Measurements from ENCODE around the gene MED13L. TPM values are rescaled to one million over a fixed set of nuclear protein-coding genes. Genes with fewer than 3 reads are reported as not detected.

MED13L gene
- total RNA-seq, 3 donors from 2014 or later = 45.6 to 49.7 (median 47.5) TPM

GRCh38 chr12:116194935-116195431, 82.5 kb downstream of the MED13L start:
- peaks cover 62% of the 10 kb centered on the region for H3K4me1 Mint-ChIP-seq (ENCODE audit: low read depth)
- no peaks in the 10 kb centered on the region for H3K27me3 Mint-ChIP-seq (ENCODE audit: low read depth)

DNA sequence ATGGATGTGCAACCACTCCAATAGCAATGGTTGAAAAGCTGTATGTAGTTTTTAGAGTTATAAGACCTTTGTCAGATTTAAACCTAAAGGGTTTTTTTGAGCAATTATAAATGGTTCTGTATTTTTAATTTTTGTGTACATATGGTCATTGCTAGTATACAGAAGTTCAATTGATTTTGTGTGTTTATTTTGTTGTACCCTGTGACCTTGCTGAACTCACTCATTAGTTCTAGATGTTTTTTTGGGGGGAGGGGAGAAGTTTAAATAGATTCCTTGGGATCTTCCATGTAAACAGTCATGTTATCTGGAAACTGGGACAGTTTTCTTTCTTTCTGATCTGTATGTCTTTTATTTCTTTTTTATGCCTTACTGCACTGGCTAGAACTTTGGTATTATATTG, 87.8 kb downstream of the MED13L start:
- no peaks in the 10 kb centered on the region for H3K27me3 Mint-ChIP-seq (ENCODE audit: low read depth)
- H3K4me3 Mint-ChIP-seq = no peak overlapping the region
- H3K36me3 Mint-ChIP-seq (ENCODE audit: insufficient read depth) = no peaks in the 10 kb centered on the region
- no peaks in the 10 kb centered on the region for H3K9me3 Mint-ChIP-seq
- no peak for ATAC-seq
- no peak for DNase-seq
- peaks cover 68% of the 10 kb centered on the region for H3K4me1 Mint-ChIP-seq (ENCODE audit: low read depth)

More at GRCh38 chr12:116194935-116195431, 82.5 kb downstream of the MED13L start:
- ATAC-seq (peak; percentile 92 to 94), DNase-seq (peak; percentile 51)
- no peaks in the 10 kb centered on the region for H3K9me3 Mint-ChIP-seq
- H3K4me3 Mint-ChIP-seq = peak overlapping the region; percentile 1
- peaks cover 3% of the 10 kb centered on the region for H3K36me3 Mint-ChIP-seq (ENCODE audit: insufficient read depth)

- Mint-ChIP-seq H3K27me3 (ENCODE audit: low read depth) (no peaks in the 10 kb centered on the region), H3K9me3 (no peaks in the 10 kb centered on the region), H3K4me3 (no peak overlapping the region), H3K36me3 (ENCODE audit: insufficient read depth) (no peaks in the 10 kb centered on the region), H3K4me1 (ENCODE audit: low read depth) (peaks cover 69% of the 10 kb centered on the region)
- peak; percentile 37 to 38 for ATAC-seq
- no peak for DNase-seq
Measured at GRCh38 chr12:116188581-116188980, 88.9 kb downstream of the MED13L start.

- no peak for DNase-seq
- Mint-ChIP-seq H3K9me3 (no peaks in the 10 kb centered on the region), H3K4me3 (no peak overlapping the region), H3K27me3 (ENCODE audit: low read depth) (no peaks in the 10 kb centered on the region), H3K4me1 (ENCODE audit: low read depth) (peaks cover 74% of the 10 kb centered on the region), H3K36me3 (ENCODE audit: insufficient read depth) (no peaks in the 10 kb centered on the region)
- ATAC-seq = no peak
Measured at GRCh38 chr12:116187151-116187511, 90.4 kb downstream of the MED13L start.

GRCh38 chr12:116186482-116187150, 90.9 kb downstream of the MED13L start:
- Mint-ChIP-seq H3K4me3 (no peak overlapping the region), H3K27me3 (ENCODE audit: low read depth) (no peaks in the 10 kb centered on the region), H3K4me1 (ENCODE audit: low read depth) (peaks cover 76% of the 10 kb centered on the region), H3K36me3 (ENCODE audit: insufficient read depth) (no peaks in the 10 kb centered on the region), H3K9me3 (no peaks in the 10 kb centered on the region)
- DNase-seq (no peak), ATAC-seq (no peak)

- ATAC-seq = no peak
- no peak for DNase-seq
- H3K4me3 Mint-ChIP-seq = no peak overlapping the region
- H3K27me3 Mint-ChIP-seq (ENCODE audit: low read depth) = no peaks in the 10 kb centered on the region
- peaks cover 82% of the 10 kb centered on the region for H3K4me1 Mint-ChIP-seq (ENCODE audit: low read depth)
- no peaks in the 10 kb centered on the region for H3K36me3 Mint-ChIP-seq (ENCODE audit: insufficient read depth)
- H3K9me3 Mint-ChIP-seq = no peaks in the 10 kb centered on the region
Measured at GRCh38 chr12:116184763-116185162, 92.7 kb downstream of the MED13L start.

DNA sequence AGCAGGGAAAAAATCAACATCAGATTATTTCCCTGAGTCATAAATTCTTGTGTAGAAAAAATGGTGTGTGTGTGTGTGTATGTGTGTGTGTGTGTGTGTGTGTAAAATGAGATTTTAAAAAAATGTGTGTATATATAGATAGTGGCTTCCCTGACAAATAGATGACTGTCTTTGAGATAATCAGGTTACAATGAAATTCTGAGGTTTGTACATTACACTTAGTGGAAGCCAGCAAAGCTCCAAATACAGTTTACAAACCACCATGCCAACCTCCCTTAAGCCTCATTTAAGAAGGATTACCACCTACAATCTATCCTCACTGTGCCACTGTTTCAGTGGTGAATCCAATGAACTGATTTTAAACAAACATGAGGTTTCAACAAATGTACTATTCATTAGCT, 93.8 kb downstream of the MED13L start:
- no peaks in the 10 kb centered on the region for H3K9me3 Mint-ChIP-seq
- no peak for ATAC-seq

DNA sequence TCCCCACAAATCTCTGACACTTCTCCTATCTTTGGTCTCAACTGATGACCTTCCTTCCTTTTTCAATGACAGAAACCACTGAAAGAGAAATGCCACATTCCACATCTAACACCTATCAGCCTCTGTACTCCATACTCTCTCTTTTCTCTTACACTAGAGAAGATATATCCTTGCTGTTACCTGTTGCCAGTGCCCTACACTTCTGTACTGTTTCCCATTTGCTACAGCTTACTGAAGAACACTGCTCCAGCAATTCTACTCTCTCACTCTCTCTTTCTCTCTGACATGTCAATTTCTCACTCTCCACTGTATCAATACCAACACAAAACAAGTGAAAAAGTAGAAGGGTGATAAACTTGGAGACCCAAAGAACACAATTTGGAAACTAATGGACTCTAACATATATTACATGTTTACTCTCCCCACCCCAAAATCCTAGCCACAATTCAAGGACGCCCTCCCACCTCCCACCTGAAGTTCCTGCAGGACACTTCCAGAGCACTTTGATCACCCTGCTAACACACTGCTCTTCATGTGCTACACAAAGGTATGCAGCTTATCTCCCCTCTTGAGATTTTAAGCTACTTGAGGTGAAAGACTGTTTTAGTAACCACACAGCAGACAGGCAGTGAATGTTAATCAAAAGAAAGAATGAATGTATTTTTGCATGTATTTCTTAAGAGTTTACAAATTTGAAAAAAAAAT, 95.0 kb downstream of the MED13L start:
- H3K36me3 Mint-ChIP-seq (ENCODE audit: insufficient read depth) = no peaks in the 10 kb centered on the region
- H3K4me1 Mint-ChIP-seq (ENCODE audit: low read depth) = peaks cover 69% of the 10 kb centered on the region
- H3K4me3 Mint-ChIP-seq = no peak overlapping the region
- H3K27me3 Mint-ChIP-seq (ENCODE audit: low read depth) = no peaks in the 10 kb centered on the region
- peak in 1 of 2 donors; percentile 37 for ATAC-seq
- no peaks in the 10 kb centered on the region for H3K9me3 Mint-ChIP-seq
- DNase-seq = no peak

More for the DNA sequence above, 93.8 kb downstream of the MED13L start:
- no peaks in the 10 kb centered on the region for H3K36me3 Mint-ChIP-seq (ENCODE audit: insufficient read depth)
- DNase-seq = no peak
- no peak overlapping the region for H3K4me3 Mint-ChIP-seq
- no peaks in the 10 kb centered on the region for H3K27me3 Mint-ChIP-seq (ENCODE audit: low read depth)
- H3K4me1 Mint-ChIP-seq (ENCODE audit: low read depth) = peaks cover 76% of the 10 kb centered on the region

DNA sequence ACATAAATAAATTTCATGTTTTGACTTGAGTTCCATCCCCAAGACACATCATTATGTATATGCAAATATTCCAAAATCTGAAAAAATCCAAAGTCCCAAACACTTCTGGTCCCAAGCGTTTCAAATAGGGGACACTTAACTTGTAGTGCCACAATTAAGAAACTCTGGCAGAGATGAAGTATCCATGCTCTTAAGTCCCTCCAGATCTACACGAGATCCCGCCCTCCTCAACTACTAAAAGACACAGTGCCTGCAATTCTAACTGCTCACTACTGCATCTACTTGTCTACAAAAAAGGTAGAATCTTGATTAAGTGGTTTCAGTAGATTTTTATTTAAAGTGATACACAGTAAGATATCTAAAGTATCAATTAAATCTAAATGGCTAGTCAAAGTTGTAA, 97.0 kb downstream of the MED13L start:
- no peak for ATAC-seq
- no peaks in the 10 kb centered on the region for H3K27me3 Mint-ChIP-seq (ENCODE audit: low read depth)
- H3K36me3 Mint-ChIP-seq (ENCODE audit: insufficient read depth) = no peaks in the 10 kb centered on the region
- H3K9me3 Mint-ChIP-seq = no peaks in the 10 kb centered on the region
- no peak overlapping the region for H3K4me3 Mint-ChIP-seq
- DNase-seq = no peak
- peaks cover 66% of the 10 kb centered on the region for H3K4me1 Mint-ChIP-seq (ENCODE audit: low read depth)

GRCh38 chr12:116179384-116179783, 98.1 kb downstream of the MED13L start:
- H3K36me3 Mint-ChIP-seq (ENCODE audit: insufficient read depth) = no peaks in the 10 kb centered on the region
- peaks cover 64% of the 10 kb centered on the region for H3K4me1 Mint-ChIP-seq (ENCODE audit: low read depth)

GRCh38 chr12:116177017-116177416, 100.5 kb downstream of the MED13L start:
- Mint-ChIP-seq H3K27me3 (ENCODE audit: low read depth) (no peaks in the 10 kb centered on the region), H3K36me3 (ENCODE audit: insufficient read depth) (no peaks in the 10 kb centered on the region), H3K4me3 (no peak overlapping the region), H3K9me3 (no peaks in the 10 kb centered on the region), H3K4me1 (ENCODE audit: low read depth) (peaks cover 68% of the 10 kb centered on the region)
- ATAC-seq = no peak
- no peak for DNase-seq

More at GRCh38 chr12:116179384-116179783, 98.1 kb downstream of the MED13L start:
- DNase-seq (no peak), ATAC-seq (no peak)
- H3K4me3 Mint-ChIP-seq = no peak overlapping the region
- no peaks in the 10 kb centered on the region for H3K27me3 Mint-ChIP-seq (ENCODE audit: low read depth)
- no peaks in the 10 kb centered on the region for H3K9me3 Mint-ChIP-seq

DNA sequence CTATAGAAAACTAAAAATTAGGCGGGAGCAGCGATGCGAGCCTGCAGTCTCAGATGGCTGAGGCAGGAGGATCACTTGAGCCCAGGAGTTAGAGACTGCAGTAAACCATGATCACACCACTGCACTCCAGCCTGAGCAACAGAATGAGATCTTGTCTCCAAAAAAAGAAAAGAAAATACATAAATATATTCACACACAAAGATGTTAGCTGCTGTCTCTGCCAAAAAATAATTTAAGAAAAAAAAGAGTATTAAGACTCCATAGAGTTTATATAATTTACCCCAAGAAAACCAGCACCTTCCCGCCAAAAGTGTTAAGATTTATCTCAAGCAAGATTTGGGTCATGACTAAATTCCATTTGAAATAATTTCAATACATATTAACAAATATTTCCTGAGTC, 102.6 kb downstream of the MED13L start:
- Mint-ChIP-seq H3K27me3 (ENCODE audit: low read depth) (no peaks in the 10 kb centered on the region), H3K4me1 (ENCODE audit: low read depth) (peaks cover 65% of the 10 kb centered on the region)

GRCh38 chr12:116174006-116174405, 103.5 kb downstream of the MED13L start:
- Mint-ChIP-seq H3K27me3 (ENCODE audit: low read depth) (no peaks in the 10 kb centered on the region), H3K36me3 (ENCODE audit: insufficient read depth) (no peaks in the 10 kb centered on the region), H3K9me3 (no peaks in the 10 kb centered on the region), H3K4me3 (no peak overlapping the region), H3K4me1 (ENCODE audit: low read depth) (peaks cover 62% of the 10 kb centered on the region)
- no peak for DNase-seq
- no peak for ATAC-seq

More for the DNA sequence above, 102.6 kb downstream of the MED13L start:
- DNase-seq (no peak), ATAC-seq (no peak)
- Mint-ChIP-seq H3K4me3 (no peak overlapping the region), H3K9me3 (no peaks in the 10 kb centered on the region), H3K36me3 (ENCODE audit: insufficient read depth) (no peaks in the 10 kb centered on the region)

GRCh38 chr12:116172224-116172849, 105.2 kb downstream of the MED13L start:
- ATAC-seq = peak; percentile 97 to 99
- H3K9me3 Mint-ChIP-seq = no peaks in the 10 kb centered on the region

More at GRCh38 chr12:116172224-116172849, 105.2 kb downstream of the MED13L start:
- H3K27me3 Mint-ChIP-seq (ENCODE audit: low read depth) = no peaks in the 10 kb centered on the region
- peak overlapping the region; percentile 66 for H3K4me3 Mint-ChIP-seq
- H3K4me1 Mint-ChIP-seq (ENCODE audit: low read depth) = peaks cover 63% of the 10 kb centered on the region
- H3K36me3 Mint-ChIP-seq (ENCODE audit: insufficient read depth) = no peaks in the 10 kb centered on the region
- DNase-seq = peak; percentile 22
